Fibroblast of skin of left biceps (primary cell): ENCODE results near the gene HOMER2.

Experiments used
- DNase-seq, 2 experiments: peaks; one replicate each; pipeline ENCODE4 v3.0.0-alpha.2; 2013; ENCODE audit warnings: low read depth in 2 of 2

The HOMER2 gene

DNA sequence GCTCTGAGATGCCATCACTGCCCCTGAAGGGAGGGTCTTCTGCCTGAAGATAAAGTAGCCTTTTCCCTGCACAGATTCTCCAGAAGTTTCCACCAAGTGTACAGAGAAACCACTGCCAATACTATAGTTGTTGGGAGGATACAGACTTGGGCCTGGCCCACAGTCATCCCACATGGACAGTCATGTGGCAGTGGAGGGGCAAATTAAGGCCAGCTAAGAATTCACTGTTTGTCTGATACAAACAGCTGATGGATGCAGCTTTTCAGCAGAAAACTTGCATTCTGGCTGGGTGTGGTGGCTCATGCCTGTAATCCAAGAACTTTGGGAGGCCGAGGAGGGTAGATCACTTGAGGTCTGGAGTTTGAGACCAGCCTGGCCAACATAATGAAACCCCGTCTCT is 22.1 kb downstream of the HOMER2 start:
- no peak for DNase-seq

GRCh38 chr15:82928711-82929110 is 23.8 kb downstream of the HOMER2 start:
- DNase-seq, result no peak

DNA sequence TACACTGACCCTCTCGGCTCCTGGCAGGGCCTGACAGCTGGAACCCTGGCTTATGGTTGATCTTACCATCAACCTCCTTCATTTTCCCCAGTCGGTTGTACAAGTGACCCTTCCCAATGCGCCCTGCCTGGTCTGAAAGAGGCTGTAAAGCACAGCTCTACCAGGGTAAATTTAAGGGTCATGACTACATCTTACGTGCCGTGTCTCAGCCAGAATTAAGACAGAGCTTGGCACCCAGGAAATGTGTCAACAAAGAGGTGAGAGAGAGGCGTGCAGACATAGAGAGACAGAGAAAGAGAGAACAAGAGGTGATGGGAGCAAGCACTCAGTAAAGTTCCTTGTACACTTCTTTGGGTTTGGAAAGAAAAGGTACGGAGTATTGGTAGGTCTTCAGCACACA is 28.8 kb downstream of the HOMER2 start:
- no peak for DNase-seq

DNA sequence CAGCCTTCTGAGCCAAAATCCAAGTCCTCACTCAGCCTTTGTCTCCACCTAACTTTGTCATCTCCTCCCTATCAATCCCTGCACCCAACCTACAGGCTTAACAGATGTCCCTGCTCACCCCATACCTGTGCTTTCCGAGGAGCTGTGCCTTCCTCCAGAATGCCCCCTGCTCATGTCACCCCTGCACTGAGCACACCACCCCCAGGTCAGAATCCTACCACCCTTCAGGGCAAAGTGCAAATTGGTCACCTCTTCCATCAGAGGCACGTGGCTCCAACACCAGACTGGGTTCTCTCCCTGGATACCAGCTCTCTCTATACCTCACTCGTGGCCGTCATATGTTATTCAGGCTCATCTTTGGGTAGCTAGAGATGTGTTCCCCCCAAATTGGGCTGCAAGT is 29.8 kb downstream of the HOMER2 start:
- DNase-seq, result no peak

- DNase-seq, result no peak
These were observed 30.6 kb downstream of the HOMER2 start for GRCh38 chr15:82921939-82922338.

GRCh38 chr15:82921242-82921641 is 31.3 kb downstream of the HOMER2 start:
- no peak for DNase-seq

DNA sequence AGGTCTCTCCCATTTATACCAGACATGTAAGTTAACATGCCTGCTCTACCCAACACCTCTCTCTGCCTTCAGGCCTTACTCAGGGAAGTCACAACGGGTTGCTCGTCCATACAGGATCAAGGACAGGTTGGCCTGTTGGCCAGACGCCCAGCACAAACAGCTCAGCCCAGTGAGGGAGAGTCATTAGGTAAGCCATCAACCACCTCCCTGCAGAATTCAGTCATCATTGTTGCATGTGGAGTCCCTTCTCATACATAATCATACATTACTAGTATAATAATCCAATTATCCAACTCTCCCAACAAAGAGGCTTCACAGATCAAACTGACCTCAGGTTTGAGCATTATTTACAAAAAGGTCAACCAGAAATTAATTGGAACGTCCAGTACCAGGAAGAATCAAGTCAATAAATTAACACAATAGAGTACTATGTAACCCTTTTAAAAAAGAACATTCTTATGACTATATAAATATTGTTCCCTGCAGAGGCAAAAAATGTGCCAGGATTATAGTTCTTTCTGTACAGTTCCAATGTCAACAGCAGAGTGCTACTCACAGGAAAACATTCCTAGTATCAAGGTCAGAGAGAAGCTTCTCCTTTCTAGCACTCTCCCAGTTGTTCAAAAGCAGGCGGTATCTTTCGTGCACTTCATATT is 33.2 kb downstream of the HOMER2 start:
- no peak for DNase-seq

DNA sequence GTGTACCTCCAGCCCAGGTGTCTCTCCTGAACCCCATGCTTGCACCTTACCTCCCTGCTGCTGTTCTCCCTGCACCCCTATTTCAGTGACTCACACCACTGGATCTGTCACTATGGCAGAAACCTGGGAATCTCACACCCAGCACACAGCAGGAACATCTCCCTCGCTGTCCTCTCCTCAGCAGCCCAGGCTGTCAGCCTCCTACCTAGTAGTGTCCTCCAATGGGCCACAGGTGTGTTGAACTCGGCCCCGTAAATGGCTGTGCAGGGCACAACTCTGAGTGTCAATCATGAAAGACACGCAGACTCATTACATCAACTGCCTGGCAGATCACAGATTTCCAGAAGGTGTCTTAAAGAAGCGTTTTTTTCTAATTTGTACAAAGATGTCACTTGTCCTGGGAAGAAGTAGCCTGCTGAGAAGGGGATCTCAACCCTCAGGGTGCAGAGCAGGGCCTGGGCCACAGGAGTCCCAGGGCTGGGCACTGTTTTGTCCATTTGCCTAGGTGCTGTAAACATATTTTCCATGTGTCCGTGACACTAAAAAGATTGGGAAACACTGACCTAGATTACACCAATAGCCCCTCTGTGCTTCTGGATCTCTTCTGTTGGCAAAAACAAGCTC is 33.8 kb downstream of the HOMER2 start:
- no peak for DNase-seq

- no peak for DNase-seq
These were observed 34.4 kb downstream of the HOMER2 start for GRCh38 chr15:82918162-82918561.

GRCh38 chr15:82917249-82917648 is 35.3 kb downstream of the HOMER2 start:
- no peak for DNase-seq

- DNase-seq, result no peak
These were observed 36.2 kb downstream of the HOMER2 start for GRCh38 chr15:82916161-82916952.

DNA sequence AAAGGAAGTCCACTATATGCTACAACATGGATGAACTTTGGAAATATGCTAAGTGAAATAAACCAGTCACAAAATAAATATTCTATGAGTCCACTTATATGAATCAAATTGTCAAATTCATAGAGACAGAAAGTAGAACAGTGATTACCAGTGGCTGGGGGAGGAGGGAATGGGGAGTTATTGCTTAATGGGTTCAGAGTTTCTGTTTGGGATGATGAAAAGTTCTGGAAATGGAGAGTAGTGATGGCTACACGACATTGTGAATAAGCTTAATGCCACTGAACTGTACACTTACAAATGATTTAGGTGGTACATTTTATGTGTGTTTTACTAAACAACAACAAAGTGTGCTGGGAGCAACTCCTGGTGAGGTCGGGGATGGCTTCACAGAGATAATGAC is 38.1 kb downstream of the HOMER2 start:
- DNase-seq, result no peak

GRCh38 chr15:82911458-82911857 is 41.1 kb downstream of the HOMER2 start:
- DNase-seq, result no peak

- DNase-seq, result no peak
These were observed 41.8 kb downstream of the HOMER2 start for GRCh38 chr15:82910721-82911120.

DNA sequence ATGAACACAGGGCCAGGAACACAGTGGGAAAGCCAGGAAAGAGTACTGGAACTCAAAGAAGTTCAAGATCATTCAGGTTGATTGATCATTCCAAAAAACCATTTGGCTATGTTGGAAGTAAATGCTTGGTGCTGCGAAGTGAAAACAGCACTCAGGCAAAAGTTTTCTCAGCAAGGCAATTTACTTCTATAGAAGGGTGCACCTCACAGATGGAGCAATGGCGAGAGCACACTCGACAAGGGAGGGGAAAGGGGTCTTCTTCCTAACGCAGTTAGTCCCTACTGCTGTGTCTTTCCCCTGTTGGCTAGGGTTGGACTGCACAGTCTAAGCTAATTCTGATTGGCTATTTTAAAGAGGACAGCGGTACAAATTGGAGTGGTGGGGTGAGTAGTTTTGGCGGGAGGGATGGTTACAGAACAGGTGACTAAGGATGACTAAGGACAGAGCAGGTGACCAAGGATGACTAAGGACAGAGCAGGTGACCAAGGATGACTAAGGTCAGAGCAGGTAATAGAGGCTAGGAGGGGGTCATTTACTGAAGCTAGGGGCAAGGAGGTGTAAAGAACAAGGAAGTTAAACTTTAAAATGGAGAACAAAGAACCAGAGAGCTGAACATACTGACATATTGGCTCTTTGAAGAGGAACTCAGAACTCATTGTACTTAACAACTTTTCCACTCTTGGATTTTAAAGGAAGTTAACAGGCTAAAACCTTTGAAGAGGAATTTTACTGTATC is 43.3 kb downstream of the HOMER2 start:
- no peak for DNase-seq

DNA sequence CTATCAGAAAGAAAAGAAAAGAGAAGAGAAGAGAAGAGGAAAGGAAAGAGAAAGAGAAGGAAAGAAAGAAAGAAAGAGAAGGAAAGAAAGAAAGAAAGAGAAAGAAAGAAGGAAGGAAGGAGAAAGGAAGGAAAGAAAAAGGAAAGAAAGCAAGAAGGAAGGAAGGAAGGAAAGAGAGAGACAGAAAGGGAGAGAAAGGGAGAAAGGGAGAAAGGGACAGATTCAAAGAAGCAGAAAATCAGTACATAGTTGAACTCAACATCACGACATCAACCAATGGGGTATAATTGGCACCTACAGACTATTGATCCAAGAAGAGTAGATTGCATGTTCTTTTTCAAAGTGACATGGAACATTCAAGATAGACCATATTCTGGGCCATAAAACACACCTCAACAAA is 45.2 kb downstream of the HOMER2 start:
- DNase-seq, result no peak

- no peak for DNase-seq
These were observed 47.9 kb downstream of the HOMER2 start for GRCh38 chr15:82904574-82904973.

DNA sequence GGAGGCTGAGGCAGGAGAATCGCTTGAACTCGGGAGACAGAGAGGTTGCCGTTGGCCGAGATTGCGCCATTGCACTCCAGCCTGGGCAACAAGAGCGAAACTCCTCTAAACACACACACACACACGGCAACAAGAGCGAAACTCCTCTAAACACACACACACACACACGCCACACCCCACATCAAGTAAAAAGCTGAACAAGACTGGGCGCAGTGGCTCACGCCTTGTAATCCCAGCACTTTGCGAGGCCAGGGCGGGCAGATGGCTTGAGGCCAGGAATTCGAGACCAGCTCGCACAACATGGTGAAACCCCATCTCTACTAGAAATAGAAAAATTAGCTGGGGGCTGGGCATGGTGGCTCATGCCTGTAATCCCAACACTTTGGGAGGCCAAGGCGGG is 49.0 kb downstream of the HOMER2 start:
- DNase-seq, result no peak

- no peak for DNase-seq
These were observed 51.3 kb downstream of the HOMER2 start for GRCh38 chr15:82901114-82901805.

DNA sequence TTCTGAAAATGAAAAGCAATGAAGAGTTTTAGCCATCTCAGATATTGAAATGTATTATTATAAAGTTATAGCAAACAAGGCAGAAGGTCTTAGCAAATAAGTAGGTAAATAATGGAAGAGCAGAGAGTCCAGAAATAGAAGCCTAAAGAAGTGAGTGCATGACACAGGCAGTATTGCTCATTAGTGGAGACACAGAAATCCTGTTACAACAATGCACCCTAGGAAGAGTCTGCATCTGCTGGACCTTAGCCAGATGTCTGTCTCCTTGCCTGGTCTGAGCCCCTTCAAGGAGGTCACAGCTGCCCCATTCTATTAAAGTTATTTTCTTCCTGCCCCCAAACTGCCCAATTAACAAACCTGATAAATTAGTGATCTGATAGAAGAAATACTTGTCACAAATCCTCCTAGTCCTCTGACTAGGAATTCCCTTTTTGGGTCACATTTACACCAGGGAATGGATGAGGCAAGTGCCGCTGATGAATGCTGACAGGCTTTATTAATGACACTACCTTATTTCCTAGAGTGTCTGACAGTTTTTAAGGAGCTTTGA is 51.9 kb downstream of the HOMER2 start:
- DNase-seq, result no peak

DNA sequence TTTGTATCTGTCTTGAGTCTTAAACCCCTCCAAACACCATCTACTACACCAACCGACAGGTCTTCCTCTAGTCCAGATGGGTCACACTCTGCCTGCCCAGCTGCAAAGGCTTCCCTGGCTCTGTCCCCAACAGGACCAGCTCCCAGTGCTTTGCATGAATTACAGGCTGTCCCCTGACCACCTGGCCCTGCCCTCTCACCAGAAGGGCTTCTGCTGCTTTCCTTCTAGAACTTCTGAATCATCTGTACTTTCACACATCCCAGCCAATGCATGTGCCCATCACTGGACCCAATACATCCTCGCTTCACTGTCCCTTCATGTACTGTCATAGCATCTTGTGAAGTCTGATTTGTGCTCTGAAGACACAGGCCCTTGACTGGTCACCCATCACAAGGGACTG is 53.6 kb downstream of the HOMER2 start:
- no peak for DNase-seq
